Breast epithelium (tissue), 4 donors: ENCODE results near the gene LMNTD1. TPM values are rescaled to one million over a fixed set of nuclear protein-coding genes. Genes with fewer than 3 reads are reported as not detected.

ENCODE experiments used
- DNase-seq, 2 donors: peaks; one replicate each; pipeline ENCODE4 v3.0.0-alpha.2; 2019; ENCODE audit warnings: low spot score in 2 of 2
- H3K27ac ChIP-seq, 2 donors: fragments of 200-600 bp; sonication (generic) in 1 of 2; one replicate each; pipeline ENCODE4 v1.5.1; 2016 to 2019; ENCODE audit warnings: mild to moderate bottlenecking in 1 of 2
- H3K27me3 ChIP-seq, 2 donors: fragments of 200-600 bp; sonication (generic) in 1 of 2; one replicate each; pipeline versions ENCODE4 v1.5.1 to v1.6.0; 2017 to 2019; ENCODE audit warnings: control low read depth in 1 of 2, mild to moderate bottlenecking in 1 of 2
- H3K36me3 ChIP-seq: fragments of 200-600 bp; one replicate; pipeline ENCODE4 v1.5.1; 2019
- H3K4me1 ChIP-seq, 2 donors: fragments of 200-600 bp; sonication (generic); one replicate each; pipeline ENCODE4 v1.5.1; 2016 to 2019; ENCODE audit warnings: control low read depth in 1 of 2
- H3K4me3 ChIP-seq, 3 donors: fragments of 200-600 bp; sonication (generic); 1 replicate in 2 of 3; 2 replicates in 1 of 3; pipeline ENCODE4 v1.5.1; 2016 to 2019; ENCODE audit warnings: mild to moderate bottlenecking in 3 of 3, moderate library complexity in 2 of 3
- H3K9me3 ChIP-seq, 2 donors: fragments of 200-600 bp; sonication (generic) in 1 of 2; one replicate each; pipeline ENCODE4 v1.5.1; 2016 to 2019; ENCODE audit warnings: control low read depth in 1 of 2
- POLR2A ChIP-seq: fragments of 450-650 bp; IDR thresholded peaks from one replicate; pipeline ENCODE4 v1.6.1; 2016; ENCODE audit warnings: antibody characterized with exemption, mild to moderate bottlenecking, moderate library complexity
- POLR2AphosphoS5 ChIP-seq, 3 donors: sonication (generic); formaldehyde crosslinking; IDR thresholded peaks; one replicate each; pipeline ENCODE4 v1.6.1; 2017; ENCODE audit warnings: antibody characterized with exemption in 3 of 3
- intact Hi-C: fragments of 100-400 bp; cut with DNase I; formaldehyde crosslinking; loops from one replicate; pipeline ENCODE4 v1.15.1; 2023; ENCODE audit warnings: low total_unique reads
- total RNA-seq, 3 donors: library from RNA; depleted of rRNA; stranded (reverse); fragments of >200 nt; gene quantifications; one replicate each; pipeline ENCODE4 v1.1.0, GENCODE V29; 2016
- TF ChIP-seq, protein P1 (sequence below), 3 donors: fragments of 450-650 bp; IDR thresholded peaks; one replicate each; pipeline ENCODE4 v1.5.1; 2016 to 2017; ENCODE audit warnings: antibody characterized with exemption in 3 of 3, mild to moderate bottlenecking in 3 of 3, moderate library complexity in 3 of 3

The LMNTD1 gene
- total RNA-seq, 3 donors from 2014 or later: not detected

DNA sequence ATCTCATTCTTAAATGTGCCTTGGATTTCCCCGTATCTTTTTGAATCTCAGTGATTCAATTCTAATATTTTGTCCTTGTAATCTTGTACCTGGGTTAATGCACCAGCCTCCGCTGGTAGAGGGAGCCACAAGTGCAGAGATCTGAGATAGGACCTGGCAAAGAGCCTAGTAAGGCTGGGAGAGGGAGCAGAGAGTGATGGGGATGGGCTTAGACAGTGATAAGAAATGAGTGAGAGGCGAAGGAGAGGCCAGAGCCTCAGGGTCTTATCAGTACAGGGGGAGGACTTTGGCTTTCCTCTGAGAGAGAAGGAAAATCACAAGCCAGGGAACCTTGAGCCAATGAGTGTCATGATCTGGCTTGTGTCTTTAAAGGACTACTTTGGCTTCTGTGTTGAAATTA is 30.5 kb upstream of the LMNTD1 start:
- intact Hi-C loops: no loop called here
- H3K36me3 ChIP-seq: no peaks in the 10 kb centered on the region
- H3K4me3 ChIP-seq: no peak overlapping the region
- no peaks in the 10 kb centered on the region for H3K4me1 ChIP-seq
- no peaks in the 10 kb centered on the region for H3K27me3 ChIP-seq
- H3K27ac ChIP-seq: peak overlapping the region in 1 of 2 donors; percentile 2
- no peak for DNase-seq
- no peaks in the 10 kb centered on the region for H3K9me3 ChIP-seq
- TF ChIP-seq POLR2AphosphoS5 (IDR thresholded peaks at IDR 0.05) (peak in 1 of 3 donors; percentile 65), POLR2A (no peak)

DNA sequence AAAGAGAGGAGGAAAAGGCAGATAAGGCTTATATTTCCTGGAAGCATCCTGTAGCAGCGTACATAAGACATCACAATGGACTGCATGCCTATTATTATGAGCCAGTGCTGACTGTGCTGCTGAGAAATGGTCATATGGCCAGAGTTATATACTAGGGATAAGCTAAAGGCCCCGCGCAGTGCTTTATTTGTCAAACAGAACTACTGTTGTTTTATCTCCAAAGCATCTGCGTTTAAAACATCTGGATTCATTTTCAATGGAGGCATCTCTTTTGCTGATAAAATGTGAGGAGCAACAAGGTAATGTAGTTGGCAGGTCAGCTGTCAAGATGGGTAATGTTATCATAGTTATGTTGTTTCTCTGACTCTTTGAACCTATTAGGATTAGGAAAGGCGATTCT is 28.0 kb upstream of the LMNTD1 start:
- intact Hi-C loops: no loop called here
- no peak for DNase-seq
- Histone ChIP-seq H3K9me3 (no peaks in the 10 kb centered on the region), H3K27ac (no peak overlapping the region), H3K36me3 (no peaks in the 10 kb centered on the region), H3K4me1 (no peaks in the 10 kb centered on the region), H3K4me3 (no peak overlapping the region), H3K27me3 (no peaks in the 10 kb centered on the region)
- TF ChIP-seq POLR2A (no peak), POLR2AphosphoS5 (IDR thresholded peaks at IDR 0.05) (no peak)
- TF ChIP-seq, protein P1, sequence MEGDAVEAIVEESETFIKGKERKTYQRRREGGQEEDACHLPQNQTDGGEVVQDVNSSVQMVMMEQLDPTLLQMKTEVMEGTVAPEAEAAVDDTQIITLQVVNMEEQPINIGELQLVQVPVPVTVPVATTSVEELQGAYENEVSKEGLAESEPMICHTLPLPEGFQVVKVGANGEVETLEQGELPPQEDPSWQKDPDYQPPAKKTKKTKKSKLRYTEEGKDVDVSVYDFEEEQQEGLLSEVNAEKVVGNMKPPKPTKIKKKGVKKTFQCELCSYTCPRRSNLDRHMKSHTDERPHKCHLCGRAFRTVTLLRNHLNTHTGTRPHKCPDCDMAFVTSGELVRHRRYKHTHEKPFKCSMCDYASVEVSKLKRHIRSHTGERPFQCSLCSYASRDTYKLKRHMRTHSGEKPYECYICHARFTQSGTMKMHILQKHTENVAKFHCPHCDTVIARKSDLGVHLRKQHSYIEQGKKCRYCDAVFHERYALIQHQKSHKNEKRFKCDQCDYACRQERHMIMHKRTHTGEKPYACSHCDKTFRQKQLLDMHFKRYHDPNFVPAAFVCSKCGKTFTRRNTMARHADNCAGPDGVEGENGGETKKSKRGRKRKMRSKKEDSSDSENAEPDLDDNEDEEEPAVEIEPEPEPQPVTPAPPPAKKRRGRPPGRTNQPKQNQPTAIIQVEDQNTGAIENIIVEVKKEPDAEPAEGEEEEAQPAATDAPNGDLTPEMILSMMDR (IDR thresholded peaks at IDR 0.05): no peak

DNA sequence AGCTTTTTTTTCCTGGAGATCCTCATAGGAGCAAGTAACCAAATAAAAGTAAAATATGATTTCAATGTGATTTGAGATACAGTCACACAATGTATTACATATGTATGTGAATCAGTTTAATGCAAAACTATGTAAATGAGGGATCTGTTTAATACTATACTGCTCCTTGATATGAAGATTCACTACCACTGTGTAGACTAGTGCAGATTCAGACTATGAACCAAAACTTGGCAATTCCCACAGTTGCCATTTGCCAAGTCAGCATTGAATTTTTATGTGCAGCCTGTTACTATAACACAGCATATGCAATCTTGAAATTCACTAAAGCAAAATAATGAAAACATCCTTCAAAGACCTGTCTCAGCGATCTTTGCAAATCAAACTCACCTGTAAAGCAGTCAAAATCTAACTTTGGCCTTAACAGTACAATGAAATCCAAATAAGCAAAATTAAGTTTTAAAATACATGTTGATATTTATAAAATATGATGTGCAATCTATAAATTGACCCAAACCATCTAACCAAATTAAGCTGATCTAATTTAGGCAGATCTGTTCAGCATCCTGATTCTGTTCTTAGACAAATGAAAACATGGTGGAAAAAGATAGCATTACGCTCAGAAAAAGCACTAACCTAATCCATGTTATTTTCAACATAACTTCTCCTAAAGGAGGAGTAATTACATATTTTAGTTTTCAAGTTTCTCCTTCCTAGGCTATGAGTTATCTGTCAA is 25.5 kb upstream of the LMNTD1 start:
- Histone ChIP-seq H3K9me3 (no peaks in the 10 kb centered on the region), H3K4me1 (no peaks in the 10 kb centered on the region), H3K4me3 (no peak overlapping the region), H3K27ac (no peak overlapping the region), H3K36me3 (no peaks in the 10 kb centered on the region), H3K27me3 (no peaks in the 10 kb centered on the region)
- TF ChIP-seq, protein P1 (IDR thresholded peaks at IDR 0.05): no peak
- TF ChIP-seq POLR2AphosphoS5 (IDR thresholded peaks at IDR 0.05): no peak
- TF ChIP-seq POLR2A: no peak
- intact Hi-C loops: no loop called here
- DNase-seq: no peak

DNA sequence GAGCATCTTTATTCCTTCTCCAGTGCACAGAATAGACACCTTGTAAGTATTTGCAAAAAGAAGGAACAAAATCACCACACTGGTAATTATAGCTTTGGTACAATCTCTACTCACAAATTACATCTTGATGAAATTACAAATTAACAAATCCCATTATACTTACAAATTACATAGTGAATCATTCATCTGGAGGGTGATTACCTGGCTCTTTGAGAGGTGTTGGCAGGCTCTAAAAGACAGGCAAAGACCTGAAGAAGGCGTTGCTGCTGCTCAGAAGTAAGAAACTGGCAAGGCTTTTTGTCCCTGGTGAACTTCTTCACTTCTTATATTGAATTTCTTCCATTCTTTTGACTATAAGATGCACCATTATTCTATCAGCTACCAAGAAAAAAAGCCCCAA is 21.7 kb upstream of the LMNTD1 start:
- TF ChIP-seq, protein P1 (IDR thresholded peaks at IDR 0.05): no peak
- TF ChIP-seq POLR2A (no peak), POLR2AphosphoS5 (IDR thresholded peaks at IDR 0.05) (no peak)
- Histone ChIP-seq H3K27ac (no peak overlapping the region), H3K4me3 (no peak overlapping the region), H3K4me1 (no peaks in the 10 kb centered on the region), H3K9me3 (no peaks in the 10 kb centered on the region), H3K36me3 (no peaks in the 10 kb centered on the region), H3K27me3 (no peaks in the 10 kb centered on the region)
- intact Hi-C loops: no loop called here
- no peak for DNase-seq

DNA sequence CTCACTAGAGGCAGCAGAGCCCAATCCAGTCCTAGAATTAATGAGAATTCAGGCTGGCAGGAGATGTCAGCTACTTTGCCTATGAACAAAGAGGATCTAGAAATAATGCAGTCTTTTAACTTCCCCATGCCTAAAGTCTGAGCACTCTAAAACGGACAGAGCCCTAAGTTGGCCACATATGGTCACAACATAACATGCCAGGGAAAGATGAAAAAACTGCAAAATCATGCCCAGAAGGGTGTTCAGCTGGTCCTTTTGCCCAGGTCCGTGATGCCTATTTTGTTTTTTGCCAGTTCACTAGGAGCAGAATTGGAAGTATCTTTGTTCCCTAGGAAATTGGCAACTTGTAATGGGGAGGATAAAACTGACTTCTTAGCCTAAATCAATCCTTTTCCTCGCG is 20.3 kb upstream of the LMNTD1 start:
- Histone ChIP-seq H3K36me3 (no peaks in the 10 kb centered on the region), H3K27me3 (no peaks in the 10 kb centered on the region), H3K9me3 (peaks cover 0 to 4% of the 10 kb centered on the region in 2 donors), H3K4me1 (no peaks in the 10 kb centered on the region), H3K27ac (no peak overlapping the region), H3K4me3 (no peak overlapping the region)
- intact Hi-C loops: no loop called here
- TF ChIP-seq, protein P1 (IDR thresholded peaks at IDR 0.05): no peak
- TF ChIP-seq POLR2AphosphoS5 (IDR thresholded peaks at IDR 0.05) (no peak), POLR2A (no peak)
- DNase-seq: no peak
